H1 (cell line): ENCODE results near the gene APH1B. TPM values are rescaled to one million over a fixed set of nuclear protein-coding genes. Genes with fewer than 3 reads are reported as not detected.

ENCODE experiments used
- CBX8 ChIP-seq: fragments of 300-800, 300-1000 bp; sonication (generic); IDR thresholded peaks from 2 replicates; pipeline ENCODE4 v1.7.1; 2016; ENCODE audit warnings: low read depth, low read length, borderline replicate concordance
- KDM5A ChIP-seq: fragments of 200-600 bp; IDR thresholded peaks from 2 replicates; pipeline ENCODE4 v1.7.1; 2012; ENCODE audit warnings: mild to moderate bottlenecking, low read length, inconsistent platforms, mixed read lengths
- POU5F1 ChIP-seq: IDR thresholded peaks from 2 replicates; pipeline ENCODE4 v1.6.1; 2011; ENCODE audit warnings: low read depth, mild to moderate bottlenecking, low read length, moderate library complexity
- polyA plus RNA-seq, 7 experiments: library from polyadenylated mRNA; depleted of rRNA in 3 of 7; stranded (reverse) in 5 of 7; unstranded in 2 of 7; fragments of >200 nt in 5 of 7; fragments of 200-250 nt in 2 of 7; gene quantifications; 1 replicate in 5 of 7; 2 replicates in 1 of 7; 4 replicates in 1 of 7; pipeline versions ENCODE4 v1.2.1 to v1.2.3, GENCODE V29; 2011 to 2013; ENCODE audit warnings: missing spikeins in 2 of 7, mixed read lengths in 2 of 7
- total RNA-seq: library from RNA; stranded (reverse); fragmentation: NEBNext Ultra II Directional; extraction: Animal tissue kit (Norgen Biotek cat#: 25700); gene quantifications from 2 replicates; pipeline ENCODE4 v1.2.1, GENCODE V29; 2021

APH1B gene
- total and polyA plus RNA-seq, 2 of the 8 experiments (the other 6 are each of a cell fraction or from before 2014, with no cell fraction given): 11.5 to 22.9 TPM

GRCh38 chr15:63258658-63259057 is 18.7 kb upstream of the APH1B start (continued):
- no peak for TF ChIP-seq KDM5A
- no peak for TF ChIP-seq POU5F1
- no peak for TF ChIP-seq CBX8
